Measurements from ENCODE around the gene MBD2.

GRCh38 chr18:54233747-54234146, 9.3 kb upstream of the MBD2 start:
- TF ChIP-seq CTCF (conservative IDR thresholded peaks at IDR 0.05) (no peak), ZFX (IDR thresholded peaks at IDR 0.05) (no peak)
